Measurements from ENCODE around the gene SAMD13. TPM values are rescaled to one million over a fixed set of nuclear protein-coding genes. Genes with fewer than 3 reads are reported as not detected.

Gene SAMD13
- total RNA-seq, 4 donors from 2014 or later = 0.31 to 0.67 (median 0.57) TPM; not detected in 1

GRCh38 chr1:84271441-84272151 is 29.9 kb upstream of the SAMD13 start:
- H3K27ac ChIP-seq = no peak overlapping the region
- no peak for ATAC-seq
- H3K36me3 ChIP-seq = no peaks in the 10 kb centered on the region
- 27 to 42% methylated on average over 5 to 6 of the region's 6 CpGs for WGBS, 2 donors (ENCODE audit: low coverage in 1 of 2)
- TF ChIP-seq POLR2AphosphoS5 (IDR thresholded peaks at IDR 0.05) (no peak), EP300 (IDR thresholded peaks at IDR 0.05) (no peak), POLR2A (IDR thresholded peaks at IDR 0.05) (no peak), CTCF (IDR thresholded peaks at IDR 0.05) (no peak)
- no peak overlapping the region for H3K4me3 ChIP-seq
- H3K27me3 ChIP-seq = no peaks in the 10 kb centered on the region
- peaks cover 0 to 9% (median 0%) of the 10 kb centered on the region in 3 donors for H3K4me1 ChIP-seq
- no peaks in the 10 kb centered on the region for H3K9me3 ChIP-seq

- Histone ChIP-seq H3K4me1 (peaks cover 0 to 9% (median 0%) of the 10 kb centered on the region in 3 donors), H3K27me3 (no peaks in the 10 kb centered on the region), H3K36me3 (no peaks in the 10 kb centered on the region), H3K27ac (no peak overlapping the region), H3K4me3 (no peak overlapping the region), H3K9me3 (no peaks in the 10 kb centered on the region)
- WGBS, 2 donors (ENCODE audit: low coverage in 1 of 2) = 83 to 88% methylated on average over 1 of the region's 1 CpG
- no peak for ATAC-seq
- TF ChIP-seq EP300 (IDR thresholded peaks at IDR 0.05) (no peak), POLR2AphosphoS5 (IDR thresholded peaks at IDR 0.05) (no peak), POLR2A (IDR thresholded peaks at IDR 0.05) (no peak), CTCF (IDR thresholded peaks at IDR 0.05) (no peak)
These were observed 29.1 kb upstream of the SAMD13 start for GRCh38 chr1:84272401-84272800.

GRCh38 chr1:84277343-84278059 is 24.0 kb upstream of the SAMD13 start:
- ATAC-seq = no peak
- Histone ChIP-seq H3K4me1 (no peaks in the 10 kb centered on the region), H3K27ac (no peak overlapping the region), H3K4me3 (no peak overlapping the region), H3K9me3 (no peaks in the 10 kb centered on the region), H3K36me3 (no peaks in the 10 kb centered on the region), H3K27me3 (no peaks in the 10 kb centered on the region)
- TF ChIP-seq POLR2A (IDR thresholded peaks at IDR 0.05) (no peak), CTCF (IDR thresholded peaks at IDR 0.05) (no peak), POLR2AphosphoS5 (IDR thresholded peaks at IDR 0.05) (no peak), EP300 (IDR thresholded peaks at IDR 0.05) (no peak)
- WGBS, 2 donors (ENCODE audit: low coverage in 1 of 2) = 100% methylated on average over 1 of the region's 1 CpG

- TF ChIP-seq CTCF (IDR thresholded peaks at IDR 0.05) (no peak), EP300 (IDR thresholded peaks at IDR 0.05) (no peak), POLR2AphosphoS5 (IDR thresholded peaks at IDR 0.05) (no peak), POLR2A (IDR thresholded peaks at IDR 0.05) (no peak)
These were observed 22.6 kb upstream of the SAMD13 start for GRCh38 chr1:84278905-84279304.

GRCh38 chr1:84280912-84281311 is 20.6 kb upstream of the SAMD13 start:
- Histone ChIP-seq H3K4me1 (no peaks in the 10 kb centered on the region), H3K27me3 (no peaks in the 10 kb centered on the region), H3K36me3 (no peaks in the 10 kb centered on the region), H3K27ac (no peak overlapping the region), H3K4me3 (no peak overlapping the region), H3K9me3 (no peaks in the 10 kb centered on the region)
- no peak for TF ChIP-seq POLR2A (IDR thresholded peaks at IDR 0.05)
- no peak for TF ChIP-seq EP300 (IDR thresholded peaks at IDR 0.05)
- TF ChIP-seq POLR2AphosphoS5 (IDR thresholded peaks at IDR 0.05) = no peak
- ATAC-seq = no peak

More at GRCh38 chr1:84278905-84279304, 22.6 kb upstream of the SAMD13 start:
- no peaks in the 10 kb centered on the region for H3K27me3 ChIP-seq
- ATAC-seq = no peak
- no peaks in the 10 kb centered on the region for H3K36me3 ChIP-seq
- no peaks in the 10 kb centered on the region for H3K4me1 ChIP-seq
- no peaks in the 10 kb centered on the region for H3K9me3 ChIP-seq
- WGBS, 2 donors (ENCODE audit: low coverage in 1 of 2) = 64 to 72% methylated on average over 6 to 7 of the region's 7 CpGs
- no peak overlapping the region for H3K4me3 ChIP-seq
- no peak overlapping the region for H3K27ac ChIP-seq

All from gastroesophageal sphincter (tissue), 4 donors.